GM19452 (cell line): ENCODE results near the gene CRNKL1.

Experiments
- ATAC-seq: cut with Tn5 transposase; IDR thresholded peaks from one replicate; pipeline ENCODE4 v1.9.1; 2021; ENCODE audit not compliant: unreplicated experiment

CRNKL1 gene

DNA sequence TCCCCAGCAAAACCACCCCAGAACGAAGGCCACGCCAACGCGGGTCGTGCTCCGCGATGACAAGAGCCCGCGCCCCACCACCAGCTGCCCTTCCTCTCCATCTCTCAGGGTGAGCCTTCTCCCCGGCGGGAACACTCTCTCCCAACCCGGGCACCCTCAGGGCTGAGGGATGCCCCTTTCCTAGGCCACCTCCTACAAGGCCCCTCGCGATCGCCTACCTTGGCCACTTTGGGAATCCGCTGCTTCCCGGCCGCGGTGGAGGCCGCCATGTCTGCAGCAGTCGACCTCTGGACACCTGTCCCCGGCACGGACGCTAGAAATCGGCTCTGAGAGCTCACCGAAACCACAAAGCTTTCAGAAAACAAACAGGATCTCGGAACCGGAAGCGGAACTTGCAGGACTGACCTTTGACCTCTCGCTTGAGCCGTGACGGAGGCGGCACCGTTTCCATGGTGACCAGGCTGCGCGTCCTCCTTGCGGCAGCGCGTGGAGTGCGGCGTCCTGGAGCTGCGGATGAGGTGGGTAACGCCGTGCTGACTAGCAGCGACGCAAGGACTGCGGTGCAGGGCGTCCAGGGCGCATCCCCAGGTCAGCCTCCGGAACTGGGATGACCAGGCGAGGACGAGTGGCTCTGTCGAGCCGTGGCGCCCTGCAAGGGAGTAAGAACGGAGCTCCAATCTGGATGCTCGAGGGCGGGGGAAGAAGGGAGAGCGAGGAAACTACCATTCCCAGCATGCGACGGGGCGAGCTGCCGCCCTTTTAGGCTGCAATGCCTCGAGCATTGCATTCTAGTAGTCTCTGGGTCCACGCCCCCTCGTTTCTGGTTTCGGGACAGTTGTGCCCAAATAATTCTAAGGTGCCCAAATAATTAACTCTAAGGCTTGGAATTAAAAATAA is at the start of gene CRNKL1, which contains the start of gene CFAP61:
TSS of gene CRNKL1 (minus strand) at position 393 of the 897 bp plus-strand sequence. CDS start at position 269, 124 bp downstream.
TSS of gene CFAP61 (plus strand) at position 459 of the 897 bp plus-strand sequence. CDS start 4,122 bp downstream, outside the sequence.
- peak; percentile 96 for ATAC-seq

DNA sequence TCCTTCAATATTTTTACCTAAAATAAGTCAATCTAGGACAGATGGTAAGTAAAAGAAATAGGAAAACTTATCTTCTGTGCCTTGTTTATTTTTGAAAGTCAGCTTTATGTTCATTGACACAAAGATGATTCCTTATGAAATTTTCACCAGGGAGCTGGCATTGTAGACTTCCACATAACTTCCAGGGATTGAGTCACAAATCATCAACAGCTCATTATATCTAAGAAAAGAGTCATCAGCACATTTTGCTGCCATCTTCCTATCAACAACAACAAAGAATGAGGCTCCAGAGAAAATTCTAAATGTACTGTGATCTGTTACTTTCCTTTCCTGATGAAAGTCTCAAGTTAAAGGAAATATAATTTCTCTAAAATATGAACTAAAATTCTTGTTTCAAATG is 48.6 kb upstream of the CRNKL1 start:
- no peak for ATAC-seq

DNA sequence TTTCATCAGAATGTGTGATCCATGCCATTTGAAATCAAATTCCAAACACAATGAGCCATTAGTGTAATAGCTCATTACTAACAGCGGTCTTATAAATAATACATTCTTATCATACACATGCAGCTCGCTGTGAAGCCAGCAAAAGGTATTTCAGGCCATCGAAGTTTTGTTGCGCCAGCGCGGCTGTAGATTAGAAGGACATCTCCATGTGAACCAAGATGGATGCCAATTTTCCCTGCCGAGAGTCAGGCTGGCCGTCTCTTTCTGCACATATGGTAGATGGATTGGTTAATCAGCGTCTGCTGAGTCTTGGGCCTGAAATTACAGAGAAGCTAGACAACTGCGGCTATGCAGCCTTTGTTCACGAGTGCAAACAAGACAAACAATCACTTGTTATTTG is 44.2 kb upstream of the CRNKL1 start:
- ATAC-seq = no peak

DNA sequence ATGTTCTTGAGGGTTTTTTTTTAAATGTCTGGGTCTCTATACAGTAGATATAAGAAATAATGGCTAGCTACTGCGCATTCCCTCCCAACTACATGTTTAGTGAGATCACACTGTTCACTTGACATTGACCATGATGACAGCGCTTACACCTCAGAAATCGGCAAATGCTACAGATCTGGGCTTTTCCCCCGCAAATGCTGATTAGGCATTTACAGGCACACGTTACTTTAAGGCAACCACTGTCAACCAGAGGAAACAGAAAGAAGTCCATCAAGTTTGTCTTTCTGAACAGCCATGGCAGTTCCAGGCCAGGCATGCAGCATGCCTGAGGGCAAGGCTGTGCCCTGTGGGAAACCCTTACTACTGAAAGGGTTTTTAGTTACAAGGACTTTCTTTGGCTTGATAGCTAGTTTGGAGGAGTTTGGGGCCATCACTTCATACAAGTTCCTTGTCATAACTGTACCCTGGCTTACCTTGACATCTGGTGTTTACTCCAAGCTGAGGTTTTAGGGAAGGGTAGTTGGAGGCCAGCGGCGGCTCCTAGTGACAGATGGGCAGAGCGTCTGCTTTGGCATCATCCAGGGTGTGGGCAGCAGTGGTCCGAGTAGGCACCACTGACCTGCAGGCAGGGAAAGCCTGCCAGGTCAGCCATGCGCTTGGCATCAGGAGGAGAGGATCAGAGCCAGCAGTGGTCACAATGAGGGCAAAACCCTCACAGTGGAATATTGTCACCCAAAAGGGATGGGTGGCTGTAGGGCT is 43.0 kb upstream of the CRNKL1 start:
- ATAC-seq = no peak

DNA sequence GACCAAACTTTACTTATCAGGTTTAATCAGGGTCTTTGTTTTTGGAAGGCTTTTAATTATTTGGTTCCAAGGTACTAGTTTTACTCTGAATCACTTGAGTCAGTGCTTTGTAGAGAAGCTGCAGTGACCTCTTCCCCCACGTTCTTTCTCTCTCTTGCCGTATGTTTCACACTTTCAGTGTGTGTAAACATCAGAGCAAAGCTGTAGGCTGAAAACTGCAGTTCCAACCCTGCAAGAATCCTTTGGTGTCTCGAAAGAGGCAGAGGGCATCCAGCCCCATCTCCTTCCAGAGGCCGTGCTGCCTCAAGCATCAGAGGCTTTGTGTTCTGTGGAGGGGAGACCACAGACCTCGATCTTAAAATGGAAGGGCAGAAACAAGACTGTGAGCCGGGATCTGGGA is 42.1 kb upstream of the CRNKL1 start:
- no peak for ATAC-seq

DNA sequence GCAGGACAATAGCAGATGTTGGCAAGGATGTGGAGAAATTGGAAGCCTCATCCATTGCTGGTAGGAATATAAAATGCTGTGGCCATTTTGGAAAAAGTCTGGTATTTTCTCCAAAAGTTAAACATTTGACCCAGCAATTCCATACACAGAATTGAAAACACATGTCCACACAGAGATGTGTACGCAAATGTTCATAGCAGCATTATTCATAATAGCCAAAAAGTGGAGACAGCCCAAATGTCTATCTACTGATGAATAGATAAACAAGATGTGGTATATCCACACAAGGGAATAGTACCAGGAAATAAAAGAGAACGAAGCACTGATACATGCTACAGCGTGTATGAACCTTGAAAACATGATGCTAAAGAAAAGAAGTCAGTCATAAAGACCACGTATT is 40.6 kb upstream of the CRNKL1 start:
- no peak for ATAC-seq

DNA sequence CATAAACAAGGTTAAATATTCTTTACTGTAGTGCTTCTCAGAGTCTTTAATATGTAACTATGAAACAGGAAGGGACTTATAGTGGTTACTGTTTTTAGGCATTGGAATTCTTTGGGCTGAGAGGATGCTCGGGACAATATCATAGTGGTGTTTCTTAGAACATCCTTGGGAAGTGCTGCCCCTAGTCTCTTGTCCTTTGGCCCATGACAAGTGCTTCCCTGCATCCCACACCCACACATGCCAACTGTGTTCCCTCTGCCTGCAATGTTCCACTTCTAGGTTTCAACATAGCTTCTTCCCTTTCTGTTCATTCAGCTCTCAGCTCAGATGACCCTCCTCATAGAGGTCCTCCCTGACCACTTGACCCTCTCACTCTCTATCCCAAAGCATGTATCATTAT is 37.7 kb upstream of the CRNKL1 start:
- no peak for ATAC-seq

DNA sequence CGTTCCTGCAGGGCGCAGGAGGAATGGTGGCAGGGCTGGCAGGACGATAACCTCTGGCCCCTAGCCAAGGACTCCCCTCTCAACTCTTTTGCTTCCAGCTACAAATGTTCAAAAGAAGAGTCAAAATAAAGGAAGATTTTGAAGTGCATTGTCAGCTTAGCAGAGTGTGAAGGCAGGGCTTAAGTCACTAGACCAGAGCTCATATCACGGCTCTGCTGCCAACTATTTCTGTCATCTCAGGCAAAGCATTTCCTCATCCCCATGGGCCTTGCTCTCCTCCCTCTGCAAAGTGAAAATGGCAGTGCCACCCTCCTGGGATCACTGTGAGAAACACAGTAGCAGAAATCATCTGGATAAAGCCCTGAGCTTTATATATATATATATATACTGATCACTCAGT is 36.8 kb upstream of the CRNKL1 start:
- no peak for ATAC-seq

DNA sequence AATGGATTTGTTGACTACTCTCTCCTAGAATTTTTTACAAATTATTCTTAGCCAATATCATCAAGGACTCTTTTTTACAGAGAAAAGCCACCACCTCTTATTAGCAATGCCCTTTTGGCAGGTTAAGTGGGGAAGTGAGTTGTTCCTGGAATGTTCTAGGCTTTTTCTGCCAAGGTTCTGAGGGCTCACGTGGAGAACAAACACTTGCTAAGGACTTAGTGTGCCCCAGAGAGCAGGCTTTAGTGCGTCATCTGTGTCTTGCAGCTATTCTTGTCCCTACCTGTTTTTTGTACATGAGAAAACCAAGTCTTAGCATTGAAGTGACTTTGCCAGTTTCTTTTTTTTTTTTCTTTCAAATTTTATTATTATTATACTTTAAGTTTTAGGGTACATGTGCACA is 33.5 kb upstream of the CRNKL1 start:
- no peak for ATAC-seq

DNA sequence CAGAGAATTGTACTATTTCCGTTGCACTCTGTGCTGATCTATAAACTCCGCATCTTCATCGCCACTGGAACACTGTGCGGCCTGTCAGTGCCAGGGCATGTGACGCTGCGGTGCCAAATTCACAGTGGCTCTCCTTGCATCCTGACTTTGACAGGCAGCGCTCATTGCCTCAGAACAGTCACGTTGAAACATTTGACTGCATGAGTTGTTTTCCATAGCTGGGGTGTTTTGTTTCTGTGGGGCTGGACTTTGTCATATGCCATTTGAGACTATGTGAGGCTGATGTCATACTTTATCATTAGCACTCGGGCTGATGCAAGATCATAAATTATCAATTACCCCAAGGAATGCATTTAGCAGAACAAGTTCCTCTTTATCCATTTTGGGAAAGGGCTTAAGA is 32.8 kb upstream of the CRNKL1 start:
- ATAC-seq = no peak

DNA sequence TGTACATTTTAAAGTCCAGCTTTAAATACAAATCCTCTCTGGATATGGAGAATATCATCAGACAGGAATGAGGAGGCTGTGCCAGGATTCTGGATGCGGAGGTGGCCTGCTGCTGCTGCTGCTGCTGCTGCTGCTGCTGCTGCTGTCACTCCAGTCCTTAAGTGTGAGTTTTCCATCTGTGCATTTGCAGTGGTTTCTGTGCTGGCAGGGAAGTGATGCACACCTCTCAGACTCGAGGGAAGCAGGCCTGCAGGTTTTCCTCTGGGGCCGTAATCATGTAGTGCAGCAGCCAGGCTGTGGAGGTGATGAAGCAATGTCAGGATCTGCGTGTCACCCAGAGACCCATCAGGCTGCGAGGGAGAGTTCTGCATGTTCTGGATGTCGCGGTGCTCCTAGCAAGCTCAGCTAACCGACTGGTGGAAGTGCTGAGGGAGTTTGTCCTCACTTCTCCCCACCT is 32.1 kb upstream of the CRNKL1 start:
- ATAC-seq = no peak

DNA sequence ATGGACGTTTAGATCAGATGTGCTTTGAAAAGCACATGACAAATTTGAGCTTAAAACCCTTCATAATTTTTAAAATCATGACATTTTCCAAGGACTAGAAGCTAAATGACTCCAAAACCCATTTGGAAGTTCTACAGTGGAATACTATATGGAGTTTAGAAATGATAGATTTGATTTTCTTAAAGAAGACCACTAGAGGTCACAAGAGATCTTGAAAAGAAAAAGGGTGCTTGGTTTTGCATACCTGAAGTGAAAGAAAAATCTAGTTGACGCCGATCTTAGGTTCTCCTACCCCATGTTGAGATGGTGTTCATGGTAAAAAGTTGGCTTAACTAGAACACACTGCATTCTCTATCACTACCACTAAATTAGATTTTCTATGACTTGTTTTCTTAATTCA is 31.5 kb upstream of the CRNKL1 start:
- ATAC-seq = no peak

DNA sequence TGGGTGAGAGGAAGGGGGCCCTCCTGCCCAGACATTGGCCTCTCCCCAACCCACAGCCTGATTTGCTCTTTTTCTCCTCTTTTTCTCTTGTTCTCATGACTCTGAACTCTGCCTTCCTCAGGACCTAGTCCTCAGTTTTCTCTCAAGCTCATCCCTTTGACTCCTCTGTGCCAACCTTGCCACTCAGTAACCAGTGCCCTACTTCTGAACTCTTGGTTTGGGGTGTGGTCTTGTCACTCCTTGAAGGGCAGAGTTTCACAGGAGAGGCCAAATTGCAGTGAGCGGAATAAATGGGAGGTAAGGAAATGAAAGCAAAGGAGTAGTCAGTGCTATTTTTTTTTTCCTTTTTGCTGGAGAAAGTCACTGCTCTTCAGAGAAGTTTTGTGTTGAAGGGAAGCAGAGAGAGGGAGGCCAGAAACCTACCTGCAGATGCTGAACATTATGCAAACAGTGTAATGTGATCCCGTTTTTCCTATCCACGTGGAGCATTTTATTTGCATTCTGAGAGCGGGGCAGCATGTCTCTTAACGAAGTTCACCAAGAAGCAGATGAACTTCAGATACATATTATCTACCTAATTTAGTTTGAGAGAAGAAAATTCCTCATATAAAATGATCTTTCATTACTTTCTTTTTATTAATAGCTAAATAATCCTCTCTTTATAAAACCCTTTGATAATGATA is 27.0 kb upstream of the CRNKL1 start:
- no peak for ATAC-seq

DNA sequence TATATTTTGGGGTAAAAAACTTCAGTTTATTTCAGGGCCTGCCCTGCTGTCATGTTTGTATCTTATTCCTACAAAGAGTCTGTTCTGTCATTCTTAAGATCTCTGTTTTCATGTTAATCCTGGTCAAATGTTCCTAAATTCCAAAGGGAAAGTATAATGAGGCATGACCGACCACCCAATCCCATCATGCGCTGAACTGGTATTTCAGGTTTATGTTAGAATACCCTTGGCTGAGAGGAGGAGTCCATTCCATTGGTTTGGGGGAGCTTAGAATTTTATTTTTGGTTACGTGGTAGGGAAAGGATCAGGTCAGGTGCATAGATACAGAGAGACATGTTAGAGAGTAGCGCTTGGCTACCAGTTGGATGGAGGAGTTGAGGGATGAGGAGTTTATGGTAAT is 25.8 kb upstream of the CRNKL1 start:
- no peak for ATAC-seq

DNA sequence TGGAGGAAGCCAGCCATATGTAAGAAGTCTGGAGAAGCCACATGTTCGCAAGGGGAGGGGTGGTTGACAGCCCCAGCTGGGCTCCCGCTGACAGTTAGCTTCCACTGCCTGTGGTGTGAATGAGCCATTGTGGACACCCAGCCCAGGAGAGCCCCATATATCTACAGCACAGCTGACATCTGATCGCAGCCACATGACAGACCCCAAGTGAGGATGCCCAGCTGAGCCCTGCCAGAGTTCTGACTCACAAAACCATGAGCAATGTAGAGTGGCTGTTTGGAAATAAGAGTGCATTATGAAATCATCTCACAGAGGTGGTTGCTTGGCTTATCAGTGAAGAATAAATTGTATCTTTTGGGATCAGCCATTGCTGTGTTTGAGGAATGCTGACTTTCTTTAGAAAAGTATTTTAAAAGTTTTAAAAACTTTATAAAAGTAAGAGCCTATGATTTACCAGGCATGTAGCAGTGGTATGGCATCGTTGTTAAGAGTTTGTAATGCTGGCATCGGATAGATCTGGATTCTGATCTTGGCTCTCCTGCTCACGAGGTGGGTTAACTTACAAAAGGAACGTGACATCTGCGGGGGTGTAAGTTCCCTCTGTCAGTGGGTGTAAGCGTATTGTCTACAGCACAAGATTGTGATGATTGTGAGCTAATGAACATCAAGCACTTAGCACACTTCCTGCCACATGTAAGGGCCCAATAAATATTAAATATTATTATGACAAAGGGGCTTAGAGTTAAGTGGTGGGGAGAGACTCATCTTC is 24.2 kb upstream of the CRNKL1 start:
- no peak for ATAC-seq

DNA sequence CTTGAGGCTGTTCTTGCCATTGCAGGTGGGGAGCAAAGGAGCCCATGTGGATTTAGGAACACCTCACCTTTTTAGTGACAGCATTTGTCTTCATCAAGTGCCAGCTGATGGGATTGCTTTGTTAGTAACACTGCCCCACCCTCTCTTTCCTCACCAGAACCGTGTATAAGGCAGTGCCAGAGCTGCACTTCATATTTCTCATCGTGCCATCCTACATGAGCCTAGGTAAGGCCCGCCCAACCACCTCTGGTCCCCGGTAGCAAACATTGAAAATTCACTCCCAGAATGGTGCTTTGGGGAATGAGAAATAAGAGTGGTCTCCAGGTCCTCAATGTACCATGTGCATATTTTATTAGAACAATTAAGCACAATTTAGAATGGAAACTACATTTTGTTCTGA is 22.8 kb upstream of the CRNKL1 start:
- no peak for ATAC-seq

DNA sequence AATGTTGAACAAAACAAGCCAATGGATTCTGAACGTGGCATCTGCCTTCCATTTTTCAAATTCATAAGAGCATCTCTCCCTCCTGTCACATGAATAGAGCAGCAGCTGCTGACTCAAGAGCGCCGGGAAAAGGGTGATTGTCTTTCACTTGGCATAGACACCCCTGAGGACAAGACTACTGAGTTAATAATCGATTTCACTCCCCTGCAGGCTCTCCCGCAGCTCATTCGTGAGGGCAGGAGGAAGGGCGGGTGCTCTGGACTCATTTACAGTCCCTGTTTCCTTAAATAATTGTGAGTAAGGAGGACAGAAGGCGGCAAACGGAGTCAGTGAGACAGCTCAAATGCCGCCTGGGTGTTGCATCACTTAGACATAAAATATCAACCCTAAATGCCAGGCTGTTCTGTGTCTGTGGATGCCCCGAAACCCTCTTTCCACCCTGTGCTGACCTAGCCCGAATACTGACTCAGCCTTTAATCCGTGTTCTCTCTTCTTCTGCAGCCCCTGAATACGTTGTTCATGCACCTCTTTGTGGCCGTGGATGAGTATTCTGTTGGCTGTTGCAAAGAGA is 21.6 kb upstream of the CRNKL1 start:
- ATAC-seq = no peak

DNA sequence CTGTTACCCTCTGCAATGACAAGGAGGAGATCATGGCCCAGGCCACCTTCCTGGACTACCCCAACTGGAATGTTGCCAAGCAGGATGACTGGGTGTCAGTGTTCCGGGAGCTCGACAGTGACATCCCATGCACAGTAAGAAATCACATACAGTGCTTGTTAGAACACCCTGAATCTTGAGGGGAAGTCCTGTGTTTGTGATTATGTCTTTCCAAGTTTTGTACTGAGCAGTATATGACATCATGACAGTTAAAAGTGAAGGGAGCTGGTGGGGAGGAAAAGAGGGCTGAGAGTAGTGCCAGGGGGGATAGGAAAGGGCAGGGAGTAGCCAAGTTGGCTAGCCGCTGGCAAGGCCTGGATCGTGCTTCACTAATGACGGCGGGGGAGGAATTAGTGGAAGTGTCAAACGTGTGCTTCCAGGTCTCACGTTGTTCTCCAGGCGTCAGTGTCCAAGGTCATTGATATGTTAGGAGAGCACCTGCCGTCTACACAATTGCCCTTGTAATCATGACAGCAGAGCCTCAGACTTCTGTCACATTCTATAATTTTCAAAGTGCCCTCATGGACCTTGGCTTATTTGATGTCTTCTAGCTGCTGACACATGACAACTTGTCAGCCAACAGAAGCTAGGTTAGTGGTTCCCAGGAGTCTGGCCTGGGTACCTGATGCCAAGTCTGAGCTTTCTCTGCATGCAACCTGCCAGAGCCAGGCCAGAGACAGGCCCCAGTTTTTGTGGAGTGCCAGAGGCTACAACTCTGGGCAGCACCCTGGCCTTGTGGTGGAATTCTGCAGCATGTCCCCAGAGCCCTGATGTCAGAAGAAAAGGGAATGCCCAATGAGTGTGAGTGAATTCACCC is 18.8 kb upstream of the CRNKL1 start:
- no peak for ATAC-seq

DNA sequence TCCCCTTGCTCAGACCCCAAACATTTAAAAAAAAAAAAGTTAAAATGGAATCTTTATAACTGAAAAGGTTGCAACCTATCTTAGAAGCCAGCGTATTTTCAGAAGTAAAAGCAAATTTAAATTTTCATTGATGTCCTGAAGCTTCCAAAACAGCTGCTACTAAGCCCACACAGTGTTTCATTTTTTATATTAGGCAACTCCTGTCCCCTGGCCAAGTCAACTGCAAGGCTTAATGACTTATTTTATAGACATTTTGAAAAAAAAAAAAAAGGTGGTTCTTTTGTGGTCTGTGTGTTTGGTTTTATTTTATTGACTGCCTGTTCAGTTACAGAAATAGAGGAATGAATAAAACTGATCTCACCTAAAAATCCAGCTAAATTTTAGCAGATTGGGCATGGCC is 13.1 kb upstream of the CRNKL1 start:
- ATAC-seq = no peak
